Fibroblast of villous mesenchyme (primary cell): ENCODE data around the gene TXNDC11. TPM values are rescaled to one million over a fixed set of nuclear protein-coding genes. Genes with fewer than 3 reads are reported as not detected.
"Not testable (repeated sequence)": the region's sequence is repeated elsewhere in the genome, so short reads cannot be mapped to it uniquely, and the experiment has no call there.

Experiments used
- DNase-seq: peaks from one replicate; pipeline ENCODE4 v3.0.0-alpha.2; 2010; ENCODE audit warnings: low read depth
- H3K4me3 ChIP-seq: 2 replicates; pipeline ENCODE4 v1.5.1; 2011; ENCODE audit warnings: low read depth, mild to moderate bottlenecking, low read length
- total RNA-seq: library from RNA; depleted of rRNA; stranded (reverse); fragments of >200 nt; gene quantifications from 2 replicates; pipeline ENCODE4 v1.2.3, GENCODE V29; 2012
- TF ChIP-seq, protein P1 (sequence below): IDR thresholded peaks from 2 replicates; pipeline ENCODE4 v1.5.1; 2012; ENCODE audit warnings: low read depth, mild to moderate bottlenecking, low read length; ENCODE audit not compliant: insufficient read depth

The TXNDC11 gene, protein sequence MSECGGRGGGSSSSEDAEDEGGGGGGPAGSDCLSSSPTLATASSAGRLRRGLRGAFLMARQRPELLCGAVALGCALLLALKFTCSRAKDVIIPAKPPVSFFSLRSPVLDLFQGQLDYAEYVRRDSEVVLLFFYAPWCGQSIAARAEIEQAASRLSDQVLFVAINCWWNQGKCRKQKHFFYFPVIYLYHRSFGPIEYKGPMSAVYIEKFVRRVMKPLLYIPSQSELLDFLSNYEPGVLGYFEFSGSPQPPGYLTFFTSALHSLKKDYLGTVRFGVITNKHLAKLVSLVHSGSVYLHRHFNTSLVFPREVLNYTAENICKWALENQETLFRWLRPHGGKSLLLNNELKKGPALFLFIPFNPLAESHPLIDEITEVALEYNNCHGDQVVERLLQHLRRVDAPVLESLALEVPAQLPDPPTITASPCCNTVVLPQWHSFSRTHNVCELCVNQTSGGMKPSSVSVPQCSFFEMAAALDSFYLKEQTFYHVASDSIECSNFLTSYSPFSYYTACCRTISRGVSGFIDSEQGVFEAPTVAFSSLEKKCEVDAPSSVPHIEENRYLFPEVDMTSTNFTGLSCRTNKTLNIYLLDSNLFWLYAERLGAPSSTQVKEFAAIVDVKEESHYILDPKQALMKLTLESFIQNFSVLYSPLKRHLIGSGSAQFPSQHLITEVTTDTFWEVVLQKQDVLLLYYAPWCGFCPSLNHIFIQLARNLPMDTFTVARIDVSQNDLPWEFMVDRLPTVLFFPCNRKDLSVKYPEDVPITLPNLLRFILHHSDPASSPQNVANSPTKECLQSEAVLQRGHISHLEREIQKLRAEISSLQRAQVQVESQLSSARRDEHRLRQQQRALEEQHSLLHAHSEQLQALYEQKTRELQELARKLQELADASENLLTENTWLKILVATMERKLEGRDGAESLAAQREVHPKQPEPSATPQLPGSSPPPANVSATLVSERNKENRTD
- total RNA-seq, result 27.1 and 30.2 TPM in 2 replicates

- peak within 1 kb of the TSS; percentile 94 for H3K4me3 ChIP-seq
- DNase-seq, result peak; percentile 99
- TF ChIP-seq, protein P1, sequence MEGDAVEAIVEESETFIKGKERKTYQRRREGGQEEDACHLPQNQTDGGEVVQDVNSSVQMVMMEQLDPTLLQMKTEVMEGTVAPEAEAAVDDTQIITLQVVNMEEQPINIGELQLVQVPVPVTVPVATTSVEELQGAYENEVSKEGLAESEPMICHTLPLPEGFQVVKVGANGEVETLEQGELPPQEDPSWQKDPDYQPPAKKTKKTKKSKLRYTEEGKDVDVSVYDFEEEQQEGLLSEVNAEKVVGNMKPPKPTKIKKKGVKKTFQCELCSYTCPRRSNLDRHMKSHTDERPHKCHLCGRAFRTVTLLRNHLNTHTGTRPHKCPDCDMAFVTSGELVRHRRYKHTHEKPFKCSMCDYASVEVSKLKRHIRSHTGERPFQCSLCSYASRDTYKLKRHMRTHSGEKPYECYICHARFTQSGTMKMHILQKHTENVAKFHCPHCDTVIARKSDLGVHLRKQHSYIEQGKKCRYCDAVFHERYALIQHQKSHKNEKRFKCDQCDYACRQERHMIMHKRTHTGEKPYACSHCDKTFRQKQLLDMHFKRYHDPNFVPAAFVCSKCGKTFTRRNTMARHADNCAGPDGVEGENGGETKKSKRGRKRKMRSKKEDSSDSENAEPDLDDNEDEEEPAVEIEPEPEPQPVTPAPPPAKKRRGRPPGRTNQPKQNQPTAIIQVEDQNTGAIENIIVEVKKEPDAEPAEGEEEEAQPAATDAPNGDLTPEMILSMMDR, result no peak
Observed at GRCh38 chr16:11742536-11743307, at the start of gene TXNDC11. Gene TXNDC11, minus strand, starts transcription at chr16:11742857. Its CDS starts 127 bp downstream, at chr16:11742730.

- TF ChIP-seq, protein P1, result no peak
- DNase-seq, result no peak
- no peak overlapping the region for H3K4me3 ChIP-seq
Observed at GRCh38 chr16:11791144-11791828, 48.6 kb upstream of the TXNDC11 start.

DNA sequence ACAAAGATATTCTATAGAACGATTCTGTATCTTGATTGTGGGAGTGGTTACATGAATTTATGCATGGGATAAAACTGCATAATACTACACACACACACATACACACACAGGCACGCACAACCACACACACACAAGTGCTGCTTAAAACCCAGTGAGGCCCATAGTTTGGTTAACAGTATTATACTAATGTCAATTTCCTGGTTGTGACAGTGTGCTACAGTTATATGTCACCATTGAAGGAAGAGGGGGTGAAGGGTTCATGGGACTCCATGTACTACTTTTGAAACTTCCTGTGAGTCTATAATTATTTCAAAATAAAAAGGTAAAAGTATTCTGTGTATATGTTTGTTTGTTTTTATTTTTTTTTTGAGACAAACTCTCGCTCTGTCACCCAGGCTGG, 46.3 kb upstream of the TXNDC11 start:
- no peak for DNase-seq
- no peak overlapping the region for H3K4me3 ChIP-seq
- TF ChIP-seq, protein P1, result no peak

DNA sequence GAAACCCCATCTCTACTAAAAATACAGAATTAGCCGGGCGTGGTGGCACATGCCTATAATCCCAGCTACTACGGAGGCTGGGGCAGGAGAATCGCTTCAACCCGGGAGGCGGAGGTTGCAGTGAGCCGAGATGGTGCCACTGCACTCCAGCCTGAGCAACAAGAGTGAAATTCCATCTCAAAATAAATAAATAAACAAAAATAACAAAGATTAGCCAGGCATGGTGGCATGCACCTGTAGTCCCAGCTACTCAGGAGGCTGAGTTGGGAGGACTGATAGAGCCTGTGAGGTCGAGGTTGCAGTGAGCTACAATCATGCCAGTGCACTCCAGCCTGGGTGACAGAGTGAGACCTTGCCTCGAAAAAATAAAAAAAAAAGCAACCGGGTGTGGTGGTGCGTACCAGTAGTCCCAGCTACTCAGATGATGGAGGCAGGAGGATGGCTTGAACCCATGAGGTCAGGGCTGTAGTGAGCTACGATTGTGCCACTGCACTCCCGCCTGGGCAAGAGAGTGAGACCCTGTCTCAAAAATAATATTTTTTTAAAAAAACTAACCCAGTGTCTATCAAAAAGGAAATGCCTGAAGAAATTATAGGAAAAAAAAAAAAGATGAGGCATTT, 42.4 kb upstream of the TXNDC11 start:
- H3K4me3 ChIP-seq, DNase-seq: not testable (repeated sequence)

GRCh38 chr16:11784381-11784780, 41.7 kb upstream of the TXNDC11 start:
- not testable (repeated sequence) for DNase-seq, H3K4me3 ChIP-seq

DNA sequence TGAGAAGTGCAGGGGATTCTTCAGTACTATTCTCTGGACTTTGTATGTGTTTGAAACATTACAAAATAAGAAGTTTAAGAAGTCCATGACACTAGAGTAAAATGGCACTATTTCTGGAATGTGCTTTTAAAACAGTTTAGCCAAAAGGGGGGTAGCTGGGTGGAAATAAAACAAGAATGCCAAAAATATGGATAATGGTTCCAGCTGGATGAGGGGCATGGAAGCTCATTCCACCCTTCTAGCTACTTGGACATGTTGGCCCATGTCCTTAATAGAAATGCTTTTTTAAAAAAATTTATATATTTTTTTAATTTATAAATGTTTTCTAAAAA, 41.3 kb upstream of the TXNDC11 start:
- DNase-seq, result no peak
- TF ChIP-seq, protein P1, result no peak
- no peak overlapping the region for H3K4me3 ChIP-seq
